GM19395 (cell line): Measurements from ENCODE around the gene TRAK1.

Source experiments
- ATAC-seq: cut with Tn5 transposase; IDR thresholded peaks from one replicate; pipeline ENCODE4 v1.9.1; 2021; ENCODE audit warnings: mild to moderate bottlenecking, moderate library complexity; ENCODE audit not compliant: unreplicated experiment

Gene TRAK1

DNA sequence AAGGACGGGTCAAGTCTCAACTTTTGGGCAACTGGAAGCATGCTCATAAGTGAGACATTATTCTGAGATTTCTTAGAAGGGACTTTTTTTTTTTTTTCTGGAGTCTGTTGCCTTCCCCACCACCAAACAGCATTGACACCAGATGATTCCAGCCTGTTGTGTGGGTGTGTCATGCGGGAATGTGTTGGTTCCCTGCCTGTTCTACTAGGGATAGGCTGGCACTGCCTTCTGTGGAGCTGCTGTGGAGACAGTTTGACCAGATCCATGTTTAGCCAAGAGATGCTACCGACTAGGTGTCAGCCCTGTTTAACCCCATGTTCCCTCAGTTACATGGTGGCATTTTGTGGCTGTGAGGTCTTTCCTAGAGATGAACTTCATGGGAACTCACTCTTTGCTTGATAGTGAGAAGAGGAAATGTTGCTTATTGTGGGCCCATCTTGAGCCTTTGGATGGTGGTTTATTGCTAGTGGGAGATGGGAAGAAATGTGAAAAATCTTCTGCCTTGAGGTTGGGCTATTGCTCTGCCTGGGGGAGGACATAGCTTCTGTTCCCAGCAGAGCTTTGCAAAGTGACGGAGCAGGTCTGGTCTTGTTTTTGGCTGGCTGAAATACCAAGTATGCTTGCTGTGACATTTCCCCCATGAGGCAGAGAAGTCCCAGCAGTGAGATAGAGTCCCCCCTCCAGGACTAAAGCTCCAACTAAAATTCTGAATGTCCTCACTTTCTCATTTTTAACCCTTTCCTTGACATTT lies 31.3 kb downstream of the TRAK1 start:
- ATAC-seq, result peak; percentile 38

- peak; percentile 58 for ATAC-seq
These were observed 31.9 kb downstream of the TRAK1 start for GRCh38 chr3:42123012-42123581.

- ATAC-seq, result no peak
These were observed 32.9 kb downstream of the TRAK1 start for GRCh38 chr3:42123824-42124658.

- no peak for ATAC-seq
These were observed 36.1 kb downstream of the TRAK1 start for GRCh38 chr3:42127226-42127625.

GRCh38 chr3:42128526-42128925 lies 37.4 kb downstream of the TRAK1 start:
- no peak for ATAC-seq

GRCh38 chr3:42129014-42129953 lies 38.1 kb downstream of the TRAK1 start:
- no peak for ATAC-seq

DNA sequence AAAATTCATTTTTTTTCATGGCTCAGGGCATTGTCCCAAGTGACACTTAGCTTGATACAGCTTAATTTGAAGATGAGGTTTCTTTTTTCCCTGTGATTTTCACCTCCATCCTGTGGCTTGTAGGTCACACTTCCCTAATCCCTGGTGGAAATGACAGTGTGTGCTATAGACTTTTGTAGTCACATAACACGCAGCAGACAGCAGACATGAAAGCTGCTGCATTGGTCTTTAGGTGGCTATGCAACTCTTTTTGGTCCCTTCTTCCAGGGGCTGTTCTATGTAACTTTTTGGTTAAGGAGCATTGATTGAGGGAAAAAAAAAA lies 38.8 kb downstream of the TRAK1 start:
- no peak for ATAC-seq

GRCh38 chr3:42130329-42131070 lies 39.3 kb downstream of the TRAK1 start:
- no peak for ATAC-seq

DNA sequence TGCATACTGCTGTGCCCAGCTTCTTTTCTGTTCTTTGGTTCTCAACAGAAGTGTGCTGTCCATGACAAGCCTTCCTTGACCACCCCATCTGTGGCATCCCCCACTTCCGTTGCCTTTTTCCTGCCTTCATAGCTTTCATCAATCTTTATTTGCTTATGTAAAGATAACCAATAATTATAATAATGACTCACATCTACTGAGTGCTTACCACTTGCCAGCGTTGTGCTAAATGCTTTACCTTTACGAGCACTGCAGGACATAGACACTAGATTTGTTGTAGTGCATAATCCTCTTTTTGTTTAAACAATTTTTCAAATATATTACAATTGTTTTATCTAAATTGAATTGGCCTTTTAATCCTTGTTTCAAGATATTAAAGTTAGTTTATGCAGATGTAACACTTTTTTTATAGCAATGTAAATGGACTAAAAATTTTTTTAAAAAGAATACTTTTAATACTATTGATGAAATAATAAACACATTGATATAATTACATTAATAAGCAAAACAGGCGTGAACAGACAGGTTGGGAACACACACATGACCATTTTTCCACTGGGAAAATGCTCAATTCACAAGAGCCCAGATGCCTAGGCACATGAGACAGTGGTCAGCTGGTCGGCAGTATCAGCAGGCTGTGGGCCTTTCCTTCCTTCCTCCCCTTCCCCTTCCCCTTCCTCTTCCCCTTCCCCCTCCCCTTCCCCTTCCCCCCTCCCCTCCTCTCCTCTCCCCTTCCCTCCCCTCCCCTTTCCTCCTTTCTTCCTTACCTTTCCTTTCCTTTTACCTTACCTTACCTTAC lies 42.5 kb downstream of the TRAK1 start:
- ATAC-seq, result no peak

DNA sequence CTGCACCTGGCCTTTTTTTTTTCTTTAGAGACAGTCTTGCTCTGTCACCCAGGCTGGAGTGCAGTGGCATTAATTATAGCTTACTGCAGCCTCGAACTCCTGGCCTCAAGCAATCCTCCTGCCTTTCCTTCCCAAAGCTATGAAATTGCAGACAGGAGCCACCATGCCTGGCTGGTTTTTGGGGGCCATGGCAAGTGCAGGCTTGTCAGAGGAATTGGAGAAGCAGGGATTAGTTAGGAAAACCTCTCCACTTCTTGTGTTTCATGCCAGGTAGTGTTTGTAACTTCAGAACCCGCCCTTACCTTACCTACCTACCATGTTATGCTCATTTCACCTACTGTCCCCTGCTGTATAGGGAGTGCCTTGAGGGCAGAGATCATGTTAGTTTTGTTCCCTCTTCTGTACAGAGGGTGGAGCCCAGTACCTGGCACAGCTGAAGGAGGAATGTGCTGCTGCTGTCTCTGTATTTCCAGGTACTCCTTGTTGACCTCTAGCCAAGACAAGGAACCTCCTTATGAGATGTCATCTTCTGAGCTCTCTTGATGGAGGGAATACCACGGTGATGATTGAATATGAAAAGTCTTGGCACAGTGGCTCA lies 43.8 kb downstream of the TRAK1 start:
- no peak for ATAC-seq

DNA sequence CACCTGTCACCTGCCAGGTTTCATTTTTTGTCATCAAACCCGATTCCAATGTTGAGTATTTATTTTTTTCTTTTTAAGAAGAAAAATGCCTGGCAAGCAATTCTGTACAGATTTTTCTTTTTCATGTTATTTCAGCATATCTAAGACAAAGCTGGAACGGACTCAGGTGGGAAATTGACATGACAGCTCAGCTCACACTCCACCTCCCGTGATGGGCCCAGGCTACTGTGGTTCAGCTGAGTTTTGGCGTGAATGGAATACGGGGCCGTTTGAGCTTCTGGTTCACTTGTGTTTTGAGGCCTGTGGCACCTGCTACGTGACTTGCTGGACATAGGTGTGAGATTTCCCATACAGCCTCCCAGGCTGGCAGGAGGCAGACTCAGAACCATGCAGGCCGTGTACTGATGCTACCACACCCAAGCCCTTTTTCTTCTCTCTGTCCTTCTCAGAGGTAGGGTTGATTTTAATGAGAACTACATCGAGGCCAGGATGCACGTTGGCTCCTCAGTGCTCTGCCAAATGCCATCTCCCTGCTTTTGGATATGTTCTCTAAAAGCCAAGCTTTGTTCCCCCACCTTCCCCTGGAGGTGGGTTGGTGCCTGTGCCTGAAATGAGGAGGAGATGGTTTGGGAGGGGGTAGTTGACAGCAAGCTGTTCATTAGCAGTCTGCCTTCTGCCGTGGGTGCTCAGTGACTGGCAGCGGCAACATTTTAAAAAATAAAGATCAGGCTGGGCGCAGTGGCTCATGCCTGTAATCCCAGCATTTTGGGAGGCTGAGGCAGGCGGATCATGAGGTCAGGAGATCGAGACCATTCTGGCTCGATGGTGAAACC lies 48.7 kb downstream of the TRAK1 start:
- ATAC-seq, result no peak

- ATAC-seq, result no peak
These were observed 49.6 kb downstream of the TRAK1 start for GRCh38 chr3:42140665-42141203.

DNA sequence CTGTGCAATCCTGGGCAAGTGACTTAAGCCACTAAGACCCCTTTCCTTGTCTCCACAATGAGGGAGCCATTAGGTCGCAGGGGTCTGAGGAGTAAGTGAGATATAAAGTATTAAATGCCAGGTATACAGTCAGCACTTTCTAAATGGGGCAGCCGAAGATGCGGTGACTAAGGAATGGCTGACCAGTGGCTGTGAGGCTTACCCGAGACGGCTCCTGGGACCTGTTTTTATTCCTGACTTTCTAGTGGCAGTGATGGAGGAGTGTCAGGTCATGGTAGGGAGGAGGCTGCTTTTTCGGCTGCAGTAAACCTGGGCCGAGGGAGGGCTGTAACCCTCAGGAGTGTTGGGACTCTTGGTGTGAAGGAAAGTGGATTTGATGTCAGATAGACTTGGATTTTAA lies 52.3 kb downstream of the TRAK1 start:
- no peak for ATAC-seq

GRCh38 chr3:42144209-42144608 lies 53.1 kb downstream of the TRAK1 start:
- ATAC-seq, result no peak

- no peak for ATAC-seq
These were observed 57.1 kb downstream of the TRAK1 start for GRCh38 chr3:42148086-42148848.

GRCh38 chr3:42148982-42149432 lies 57.9 kb downstream of the TRAK1 start:
- no peak for ATAC-seq

- no peak for ATAC-seq
These were observed 58.4 kb downstream of the TRAK1 start for GRCh38 chr3:42149532-42149931.
